Spleen (tissue), 7 donors: ENCODE measurements around the gene UPK3A.

Experiments used
- POLR2A ChIP-seq, 3 donors: fragments of 450-650 bp; IDR thresholded peaks; one replicate each; pipeline ENCODE4 v1.5.1; 2017; ENCODE audit warnings: antibody characterized with exemption in 3 of 3, mild to moderate bottlenecking in 1 of 3
- TF ChIP-seq, protein P1 (sequence below), 11 experiments: fragments of 200-600 bp in 7 of 11; fragments of 450-650 bp in 4 of 11; sonication (generic) in 4 of 11; IDR thresholded peaks in 8 of 11; conservative IDR thresholded peaks in 3 of 11; 1 replicate in 7 of 11; 2 replicates in 4 of 11; pipeline versions ENCODE4 v1.4.0 to v1.8.0; 2016 to 2021; ENCODE audit warnings: antibody characterized with exemption in 11 of 11, inconsistent platforms in 4 of 11, mild to moderate bottlenecking in 1 of 11
- donor health status: DM: no; HTN: no; CAD: no; lungs with moderate emphysema.
- donor health status: DM: no; HTN: no; CAD: no.
- donor health status: DM: no; HTN: no; CAD: no.

DNA sequence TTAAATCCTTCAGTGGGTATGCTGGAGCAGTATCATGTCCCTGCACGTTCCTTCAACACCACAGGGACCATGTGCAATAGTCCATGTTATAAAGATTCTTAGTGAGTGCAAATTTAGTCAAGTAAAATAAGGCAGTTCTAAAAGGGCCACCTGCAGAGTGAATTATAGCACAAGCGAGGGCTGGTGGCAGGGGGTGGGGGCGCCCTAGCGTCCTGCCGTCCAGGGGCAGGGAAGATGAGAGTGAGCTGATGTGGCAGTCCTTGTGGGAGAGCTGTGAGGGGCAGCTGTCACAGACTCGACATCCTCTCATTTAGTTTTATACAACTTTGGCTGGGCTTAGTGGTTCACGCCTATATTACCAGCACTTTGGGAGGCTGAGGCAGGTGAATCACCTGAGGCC is 54.0 kb downstream of the UPK3A start:
- no peak for TF ChIP-seq POLR2A (IDR thresholded peaks at IDR 0.05)
- TF ChIP-seq, protein P1, sequence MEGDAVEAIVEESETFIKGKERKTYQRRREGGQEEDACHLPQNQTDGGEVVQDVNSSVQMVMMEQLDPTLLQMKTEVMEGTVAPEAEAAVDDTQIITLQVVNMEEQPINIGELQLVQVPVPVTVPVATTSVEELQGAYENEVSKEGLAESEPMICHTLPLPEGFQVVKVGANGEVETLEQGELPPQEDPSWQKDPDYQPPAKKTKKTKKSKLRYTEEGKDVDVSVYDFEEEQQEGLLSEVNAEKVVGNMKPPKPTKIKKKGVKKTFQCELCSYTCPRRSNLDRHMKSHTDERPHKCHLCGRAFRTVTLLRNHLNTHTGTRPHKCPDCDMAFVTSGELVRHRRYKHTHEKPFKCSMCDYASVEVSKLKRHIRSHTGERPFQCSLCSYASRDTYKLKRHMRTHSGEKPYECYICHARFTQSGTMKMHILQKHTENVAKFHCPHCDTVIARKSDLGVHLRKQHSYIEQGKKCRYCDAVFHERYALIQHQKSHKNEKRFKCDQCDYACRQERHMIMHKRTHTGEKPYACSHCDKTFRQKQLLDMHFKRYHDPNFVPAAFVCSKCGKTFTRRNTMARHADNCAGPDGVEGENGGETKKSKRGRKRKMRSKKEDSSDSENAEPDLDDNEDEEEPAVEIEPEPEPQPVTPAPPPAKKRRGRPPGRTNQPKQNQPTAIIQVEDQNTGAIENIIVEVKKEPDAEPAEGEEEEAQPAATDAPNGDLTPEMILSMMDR (IDR thresholded peaks at IDR 0.05 in 8 of 11, conservative IDR thresholded peaks at IDR 0.05 in 3 of 11): no peak
